Ishikawa (cell line): Measurements from ENCODE around the gene S100A4.

Experiments
- CEBPB ChIP-seq: IDR thresholded peaks from 2 replicates; pipeline ENCODE4 v1.6.1; 2012
- CREB1 ChIP-seq: IDR thresholded peaks from 2 replicates; pipeline ENCODE4 v1.6.1; 2012; ENCODE audit warnings: low read depth
- EGR1 ChIP-seq: IDR thresholded peaks from 2 replicates; pipeline ENCODE4 v1.6.1; 2012
- EP300 ChIP-seq: IDR thresholded peaks from 2 replicates; pipeline ENCODE4 v1.6.1; 2012; ENCODE audit warnings: borderline replicate concordance
- FOXM1 ChIP-seq: IDR thresholded peaks from 2 replicates; pipeline ENCODE4 v1.6.1; 2012; ENCODE audit warnings: low read depth, borderline replicate concordance
- NFIC ChIP-seq: IDR thresholded peaks from 2 replicates; pipeline ENCODE4 v1.6.1; 2012
- RAD21 ChIP-seq: IDR thresholded peaks from 2 replicates; pipeline ENCODE4 v1.6.1; 2012; ENCODE audit warnings: low read depth
- TAF1 ChIP-seq: IDR thresholded peaks from 2 replicates; pipeline ENCODE4 v1.6.1; 2012; ENCODE audit warnings: low read depth, mild to moderate bottlenecking
- TCF12 ChIP-seq: IDR thresholded peaks from 2 replicates; pipeline ENCODE4 v1.6.1; 2012; ENCODE audit warnings: low read depth
- TEAD4 ChIP-seq: IDR thresholded peaks from 2 replicates; pipeline ENCODE4 v1.6.1; 2012
- YY1 ChIP-seq: IDR thresholded peaks from 2 replicates; pipeline ENCODE4 v1.6.1; 2012; ENCODE audit warnings: low read depth
- ZBTB7A ChIP-seq: IDR thresholded peaks from 2 replicates; pipeline ENCODE4 v1.6.1; 2012; ENCODE audit warnings: low read depth
- TF ChIP-seq, protein P1 (sequence below): IDR thresholded peaks from 2 replicates; pipeline ENCODE4 v1.6.1; 2012
- TF ChIP-seq, protein P2 (sequence below): IDR thresholded peaks from 2 replicates; pipeline ENCODE4 v1.6.1; 2012
- TF ChIP-seq, protein P3 (sequence below): IDR thresholded peaks from 2 replicates; pipeline ENCODE4 v1.6.1; 2012; ENCODE audit warnings: low read depth, mild to moderate bottlenecking

Gene S100A4

DNA sequence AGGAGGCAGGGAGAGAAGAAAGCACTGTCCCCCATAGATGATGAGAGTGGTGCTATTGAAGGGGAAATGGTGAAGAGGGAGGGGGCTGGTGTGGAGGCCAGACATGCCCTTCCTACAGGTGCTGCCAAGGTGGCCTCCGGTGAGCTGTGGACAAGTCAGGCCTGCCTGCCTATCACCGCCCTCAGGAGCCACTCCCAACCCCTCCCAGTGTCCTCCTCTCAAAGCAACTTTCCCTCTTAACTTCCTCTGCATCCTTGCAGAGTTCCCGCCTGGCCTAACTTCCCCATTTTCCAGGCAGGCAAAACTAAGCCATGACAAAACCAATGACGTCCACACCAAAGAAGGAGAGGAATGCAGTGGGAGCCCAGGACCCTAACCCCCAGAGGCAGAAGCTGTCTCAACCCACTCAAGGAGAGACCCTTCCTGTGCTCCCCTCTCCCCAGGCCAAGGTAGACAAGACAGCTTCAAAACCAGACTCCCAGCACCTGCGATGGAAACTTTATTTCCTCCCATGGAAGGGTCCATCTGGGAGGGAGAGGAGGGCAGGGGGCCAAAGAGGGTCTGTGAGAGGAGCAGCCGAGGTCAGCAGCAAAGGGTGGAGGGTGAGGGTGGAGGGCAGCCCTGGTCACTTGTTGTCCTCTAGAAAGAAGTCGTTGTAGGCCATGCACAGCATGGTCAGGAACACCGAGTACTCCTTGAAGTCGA, 8.8 kb downstream of the S100A4 start:
- TF ChIP-seq TEAD4 = no peak
- TF ChIP-seq, protein P1, sequence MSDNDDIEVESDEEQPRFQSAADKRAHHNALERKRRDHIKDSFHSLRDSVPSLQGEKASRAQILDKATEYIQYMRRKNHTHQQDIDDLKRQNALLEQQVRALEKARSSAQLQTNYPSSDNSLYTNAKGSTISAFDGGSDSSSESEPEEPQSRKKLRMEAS = no peak

DNA sequence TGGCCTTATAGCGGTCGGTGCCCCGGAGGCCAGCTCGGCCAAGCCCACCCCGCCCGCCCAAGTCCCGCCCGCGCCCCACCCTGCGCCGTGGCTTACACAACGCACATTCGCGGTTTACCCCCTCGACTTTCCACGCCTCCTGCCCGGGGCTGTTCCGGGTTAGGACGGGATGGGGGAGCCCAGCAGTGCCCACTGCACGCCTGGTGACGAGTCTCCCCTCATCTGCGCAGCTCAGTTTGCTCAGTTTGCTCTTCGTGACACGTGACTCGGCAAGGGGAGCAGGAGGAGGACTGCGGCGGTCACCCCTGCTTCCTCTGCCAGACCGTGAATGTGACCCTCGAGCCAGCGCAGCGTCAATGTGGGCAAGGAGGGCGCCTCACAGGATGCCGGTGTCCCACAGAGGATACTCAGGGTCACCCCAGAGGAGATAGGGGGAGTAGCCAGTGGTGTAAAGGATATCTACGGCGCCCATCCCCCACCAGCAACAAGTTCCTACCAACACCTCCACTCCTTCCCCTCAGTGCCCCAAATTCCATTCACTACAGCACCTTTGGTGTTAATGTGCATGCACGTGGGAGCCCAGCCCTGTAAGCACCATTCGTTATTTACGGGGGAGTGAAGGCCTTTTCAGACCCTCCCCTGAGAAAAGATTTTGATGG, 9.5 kb downstream of the S100A4 start:
- TF ChIP-seq NFIC = no peak
- TF ChIP-seq, protein P2, sequence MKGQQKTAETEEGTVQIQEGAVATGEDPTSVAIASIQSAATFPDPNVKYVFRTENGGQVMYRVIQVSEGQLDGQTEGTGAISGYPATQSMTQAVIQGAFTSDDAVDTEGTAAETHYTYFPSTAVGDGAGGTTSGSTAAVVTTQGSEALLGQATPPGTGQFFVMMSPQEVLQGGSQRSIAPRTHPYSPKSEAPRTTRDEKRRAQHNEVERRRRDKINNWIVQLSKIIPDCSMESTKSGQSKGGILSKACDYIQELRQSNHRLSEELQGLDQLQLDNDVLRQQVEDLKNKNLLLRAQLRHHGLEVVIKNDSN = peak; percentile 92
- TF ChIP-seq ZBTB7A = peak; percentile 70; the same call in 1 of the 2 replicates
- TF ChIP-seq YY1 = peak; percentile 10; the same call in 1 of the 2 replicates
- no peak for TF ChIP-seq TEAD4
- peak; percentile 41 for TF ChIP-seq CEBPB
- TF ChIP-seq, protein P1 = peak; percentile 83

DNA sequence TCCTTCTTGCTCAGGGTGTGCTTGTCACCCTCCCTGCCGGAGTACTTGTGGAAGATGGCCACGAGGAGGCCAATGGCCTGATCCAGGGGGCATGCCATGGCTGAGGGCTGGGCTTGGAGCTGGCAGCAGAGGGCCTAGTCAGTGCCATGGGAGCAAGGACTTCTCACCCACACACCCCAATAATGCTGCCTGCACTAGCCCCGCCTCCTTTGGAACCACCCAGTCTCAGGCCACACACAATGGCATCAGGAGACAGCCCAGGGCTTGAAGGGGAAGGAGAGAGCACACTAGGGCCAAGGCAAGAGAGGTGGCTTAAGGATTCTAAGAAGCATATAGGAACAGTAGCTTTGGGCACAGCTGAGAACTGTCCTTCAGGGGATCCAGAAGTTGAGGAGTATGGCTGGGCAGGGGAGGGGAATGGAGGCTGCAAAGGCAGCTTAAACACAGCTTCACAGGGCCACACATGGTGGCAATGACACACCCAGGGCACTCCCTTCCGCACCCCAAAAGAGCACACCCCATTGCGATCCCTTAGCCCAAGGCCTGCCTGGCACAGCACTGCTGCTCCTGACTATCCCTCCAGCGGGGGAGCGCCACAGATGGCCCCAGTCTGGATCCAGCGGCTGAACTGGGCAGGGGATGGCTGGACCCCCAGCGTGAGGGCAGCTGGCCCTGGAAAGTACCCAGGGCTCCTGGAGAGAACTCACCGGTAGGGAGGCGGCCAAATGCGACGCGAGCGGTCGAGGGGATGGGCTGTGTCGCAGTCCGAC, 10.2 kb downstream of the S100A4 start, which contains the start of gene S100A6:
S100A6 (minus strand) TSS at position 750 of the 770 bp plus-strand sequence; CDS start at position 98, 652 bp downstream.
- peak; percentile 21; the same call in 1 of the 2 replicates for TF ChIP-seq TCF12
- peak; percentile 68; the same call in 1 of the 2 replicates for TF ChIP-seq ZBTB7A
- TF ChIP-seq YY1 = 0 out of 2 replicates have a peak, but pooled peaks have one; percentile 24
- no peak for TF ChIP-seq NFIC

DNA sequence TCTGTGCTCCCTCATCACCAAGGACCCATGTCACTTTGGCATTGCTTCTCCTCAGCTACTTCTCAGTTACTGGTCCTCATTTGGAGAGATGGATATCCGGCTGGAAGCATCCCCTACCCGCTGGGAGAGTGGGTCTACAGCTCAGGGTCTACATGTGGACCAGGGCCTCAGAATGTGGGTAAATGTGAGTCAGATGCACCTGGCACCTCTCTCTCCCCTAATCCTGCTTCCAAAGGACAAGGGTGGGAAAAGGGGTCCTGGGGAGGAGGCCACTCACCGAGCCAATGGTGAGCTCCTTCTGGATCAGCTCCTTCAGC, 10.7 kb downstream of the S100A4 start:
- no peak for TF ChIP-seq EP300
- TF ChIP-seq NFIC = no peak
- TF ChIP-seq, protein P2 = no peak
- TF ChIP-seq RAD21 = no peak
- TF ChIP-seq, protein P3, sequence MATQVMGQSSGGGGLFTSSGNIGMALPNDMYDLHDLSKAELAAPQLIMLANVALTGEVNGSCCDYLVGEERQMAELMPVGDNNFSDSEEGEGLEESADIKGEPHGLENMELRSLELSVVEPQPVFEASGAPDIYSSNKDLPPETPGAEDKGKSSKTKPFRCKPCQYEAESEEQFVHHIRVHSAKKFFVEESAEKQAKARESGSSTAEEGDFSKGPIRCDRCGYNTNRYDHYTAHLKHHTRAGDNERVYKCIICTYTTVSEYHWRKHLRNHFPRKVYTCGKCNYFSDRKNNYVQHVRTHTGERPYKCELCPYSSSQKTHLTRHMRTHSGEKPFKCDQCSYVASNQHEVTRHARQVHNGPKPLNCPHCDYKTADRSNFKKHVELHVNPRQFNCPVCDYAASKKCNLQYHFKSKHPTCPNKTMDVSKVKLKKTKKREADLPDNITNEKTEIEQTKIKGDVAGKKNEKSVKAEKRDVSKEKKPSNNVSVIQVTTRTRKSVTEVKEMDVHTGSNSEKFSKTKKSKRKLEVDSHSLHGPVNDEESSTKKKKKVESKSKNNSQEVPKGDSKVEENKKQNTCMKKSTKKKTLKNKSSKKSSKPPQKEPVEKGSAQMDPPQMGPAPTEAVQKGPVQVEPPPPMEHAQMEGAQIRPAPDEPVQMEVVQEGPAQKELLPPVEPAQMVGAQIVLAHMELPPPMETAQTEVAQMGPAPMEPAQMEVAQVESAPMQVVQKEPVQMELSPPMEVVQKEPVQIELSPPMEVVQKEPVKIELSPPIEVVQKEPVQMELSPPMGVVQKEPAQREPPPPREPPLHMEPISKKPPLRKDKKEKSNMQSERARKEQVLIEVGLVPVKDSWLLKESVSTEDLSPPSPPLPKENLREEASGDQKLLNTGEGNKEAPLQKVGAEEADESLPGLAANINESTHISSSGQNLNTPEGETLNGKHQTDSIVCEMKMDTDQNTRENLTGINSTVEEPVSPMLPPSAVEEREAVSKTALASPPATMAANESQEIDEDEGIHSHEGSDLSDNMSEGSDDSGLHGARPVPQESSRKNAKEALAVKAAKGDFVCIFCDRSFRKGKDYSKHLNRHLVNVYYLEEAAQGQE = no peak
- TF ChIP-seq TEAD4 = no peak
- TF ChIP-seq EGR1 = no peak
- no peak for TF ChIP-seq FOXM1
- TF ChIP-seq TCF12 = no peak
- TF ChIP-seq CEBPB = no peak
- TF ChIP-seq TAF1 = no peak
- TF ChIP-seq ZBTB7A = no peak
- TF ChIP-seq, protein P1 = no peak

DNA sequence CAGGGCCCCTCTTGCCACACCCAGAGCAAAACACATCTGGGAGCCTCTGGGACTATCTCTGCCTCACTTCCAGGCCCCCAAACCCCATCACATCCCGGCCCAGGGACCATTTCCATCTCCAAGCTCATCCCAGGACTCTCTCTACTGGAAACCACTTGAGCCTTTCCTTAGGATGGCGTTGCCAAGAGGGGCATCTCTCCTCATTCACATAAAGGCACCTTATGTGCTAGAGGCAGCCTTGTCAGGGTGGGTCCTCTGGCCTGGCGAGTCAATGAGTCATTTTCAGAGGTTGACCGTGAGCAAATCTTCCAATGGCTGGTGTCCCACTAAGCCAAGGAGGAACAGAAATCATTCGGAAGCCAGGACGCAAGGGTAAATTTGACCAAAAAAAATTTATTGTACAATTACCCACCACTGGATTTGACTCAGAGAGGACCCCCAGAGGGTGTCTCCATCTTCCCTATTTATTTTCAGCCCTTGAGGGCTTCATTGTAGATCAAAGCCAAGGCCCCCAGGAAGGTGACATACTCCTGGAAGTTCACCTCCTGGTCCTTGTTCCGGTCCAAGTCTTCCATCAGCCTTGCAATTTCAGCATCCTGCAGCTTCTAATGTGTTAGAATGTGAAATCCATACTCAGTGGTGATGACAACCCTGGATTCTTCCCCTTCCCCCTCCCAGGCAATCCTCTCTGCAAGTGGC, 11.2 kb downstream of the S100A4 start:
- TF ChIP-seq TCF12 (no peak), YY1 (no peak), NFIC (no peak), CREB1 (no peak), TEAD4 (no peak), TAF1 (no peak), ZBTB7A (no peak), FOXM1 (no peak)
- TF ChIP-seq, protein P3 = no peak
- TF ChIP-seq, protein P2 = no peak
- TF ChIP-seq, protein P1 = no peak
